Ovary (tissue), 9 donors: Measurements from ENCODE around the gene LSM14B. TPM values are rescaled to one million over a fixed set of nuclear protein-coding genes. Genes with fewer than 3 reads are reported as not detected.

Experiments
- DNase-seq, 5 donors: peaks; one replicate each; pipeline ENCODE4 v3.0.0-alpha.2; 2019 to 2020
- H3K27ac ChIP-seq, 2 donors: fragments of 200-600 bp; one replicate each; pipeline versions ENCODE4 v1.5.1 to v1.8.0; 2019 to 2022
- H3K27me3 ChIP-seq: fragments of 200-600 bp; one replicate; pipeline ENCODE4 v1.8.0; 2022
- H3K36me3 ChIP-seq: fragments of 200-600 bp; sonication (generic); one replicate; pipeline ENCODE4 v1.5.1; 2019
- H3K4me1 ChIP-seq: one replicate; pipeline ENCODE4 v1.8.1; 2013; ENCODE audit warnings: mild to moderate bottlenecking, moderate library complexity; ENCODE audit not compliant: insufficient read depth
- H3K4me3 ChIP-seq: fragments of 200-600 bp; sonication (generic); one replicate; pipeline ENCODE4 v1.5.1; 2017
- H3K9me3 ChIP-seq, 2 donors: fragments of 200-600 bp in 1 of 2; sonication (generic) in 1 of 2; one replicate each; pipeline versions ENCODE4 v1.5.1 to v1.8.1; 2013 to 2019; ENCODE audit warnings: mild to moderate bottlenecking in 1 of 2, moderate library complexity in 1 of 2
- EP300 ChIP-seq: sonication (generic); formaldehyde crosslinking; IDR thresholded peaks from one replicate; pipeline ENCODE4 v1.6.1; 2017; ENCODE audit warnings: antibody characterized with exemption
- POLR2A ChIP-seq: fragments of 450-650 bp; IDR thresholded peaks from one replicate; pipeline ENCODE4 v1.6.1; 2017; ENCODE audit warnings: antibody characterized with exemption, mild to moderate bottlenecking, moderate library complexity
- WGBS, 3 donors: extraction: QIAGEN DNeasy Blood & Tissue Kit in 1 of 3; methylation state at CpG; one replicate each; pipeline versions ENCODE4 v1.1.5 to v1.1.7; 2013 to 2017; 5-methylcytosine and 5-hydroxymethylcytosine counted together
- intact Hi-C, 4 donors: fragments of 100-400 bp; cut with DNase I; formaldehyde crosslinking; loops; one replicate each; pipeline versions ENCODE4 v1.11.0 to v1.15.1; 2022 to 2023
- polyA plus RNA-seq, 2 donors: library from polyadenylated mRNA; stranded (reverse); fragments of 200-250 nt in 1 of 2; fragments of 350-450 nt in 1 of 2; fragmentation: Illumina TruSeq in 1 of 2; extraction: RNeasy Lipid Tissue Mini Kit (QIAGEN cat#74804) in 1 of 2; gene quantifications; one replicate each; pipeline ENCODE4 v1.2.3, GENCODE V29; 2013 to 2014
- total RNA-seq, 7 donors: library from RNA; depleted of rRNA in 2 of 7; stranded (reverse); fragments of >200 nt in 2 of 7; fragmentation: NEBNext Ultra II Directional in 3 of 7; extraction: Animal tissue kit (Norgen Biotek cat#: 25700) in 3 of 7; gene quantifications; one replicate each; pipeline versions ENCODE4 v1.1.0 to v1.2.4, GENCODE V29; 2016 to 2023
- TF ChIP-seq, protein P1 (sequence below), 3 donors: fragments of 450-650 bp in 2 of 3; fragments of 200-600 bp in 1 of 3; IDR thresholded peaks; one replicate each; pipeline versions ENCODE4 v1.5.1 to v1.8.0; 2016 to 2022; ENCODE audit warnings: antibody characterized with exemption in 3 of 3, mild to moderate bottlenecking in 1 of 3
- donor health status: DM: no; HTN: no; CAD: no; lungs with moderate emphysema.
- donor health status: DM: no; HTN: no; CAD: no.
- donor health status: Bipolar disorder and iron deficiency.
- donor health status: DM: yes; HTN: yes; CAD: no.
- donor health status: DM: no; HTN: no; CAD: no.
- donor health status: DM: yes; HTN: yes; CAD: no.

Gene LSM14B
- total and polyA plus RNA-seq, 9 donors = 21.5 to 62.2 (median 55.5) TPM

DNA sequence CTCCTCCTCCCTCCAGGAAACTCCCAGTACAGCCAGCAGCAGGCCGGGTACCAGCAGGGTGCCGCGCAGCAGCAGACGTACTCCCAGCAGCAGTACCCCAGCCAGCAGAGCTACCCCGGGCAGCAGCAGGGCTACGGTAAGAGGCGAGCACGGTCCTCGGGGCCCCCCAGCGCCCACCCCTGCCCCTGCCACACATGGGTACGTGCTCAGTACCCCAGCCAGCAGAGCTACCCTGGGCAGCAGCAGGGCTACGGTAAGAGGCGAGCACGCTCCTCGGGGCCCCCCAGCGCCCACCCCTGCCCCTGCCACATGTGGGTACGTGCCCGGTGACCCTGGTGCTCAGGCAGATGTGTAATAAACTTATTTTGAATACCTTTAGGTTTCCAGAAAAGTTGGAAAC is 50.4 kb downstream of the LSM14B start:
- 93 to 96% (median 93%) methylated on average over 14 to 18 of the region's 18 CpGs for WGBS, 3 donors
- H3K27ac ChIP-seq = no peak overlapping the region
- TF ChIP-seq, protein P1, sequence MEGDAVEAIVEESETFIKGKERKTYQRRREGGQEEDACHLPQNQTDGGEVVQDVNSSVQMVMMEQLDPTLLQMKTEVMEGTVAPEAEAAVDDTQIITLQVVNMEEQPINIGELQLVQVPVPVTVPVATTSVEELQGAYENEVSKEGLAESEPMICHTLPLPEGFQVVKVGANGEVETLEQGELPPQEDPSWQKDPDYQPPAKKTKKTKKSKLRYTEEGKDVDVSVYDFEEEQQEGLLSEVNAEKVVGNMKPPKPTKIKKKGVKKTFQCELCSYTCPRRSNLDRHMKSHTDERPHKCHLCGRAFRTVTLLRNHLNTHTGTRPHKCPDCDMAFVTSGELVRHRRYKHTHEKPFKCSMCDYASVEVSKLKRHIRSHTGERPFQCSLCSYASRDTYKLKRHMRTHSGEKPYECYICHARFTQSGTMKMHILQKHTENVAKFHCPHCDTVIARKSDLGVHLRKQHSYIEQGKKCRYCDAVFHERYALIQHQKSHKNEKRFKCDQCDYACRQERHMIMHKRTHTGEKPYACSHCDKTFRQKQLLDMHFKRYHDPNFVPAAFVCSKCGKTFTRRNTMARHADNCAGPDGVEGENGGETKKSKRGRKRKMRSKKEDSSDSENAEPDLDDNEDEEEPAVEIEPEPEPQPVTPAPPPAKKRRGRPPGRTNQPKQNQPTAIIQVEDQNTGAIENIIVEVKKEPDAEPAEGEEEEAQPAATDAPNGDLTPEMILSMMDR (IDR thresholded peaks at IDR 0.05) = no peak
- TF ChIP-seq EP300 = no peak
- TF ChIP-seq POLR2A = no peak

DNA sequence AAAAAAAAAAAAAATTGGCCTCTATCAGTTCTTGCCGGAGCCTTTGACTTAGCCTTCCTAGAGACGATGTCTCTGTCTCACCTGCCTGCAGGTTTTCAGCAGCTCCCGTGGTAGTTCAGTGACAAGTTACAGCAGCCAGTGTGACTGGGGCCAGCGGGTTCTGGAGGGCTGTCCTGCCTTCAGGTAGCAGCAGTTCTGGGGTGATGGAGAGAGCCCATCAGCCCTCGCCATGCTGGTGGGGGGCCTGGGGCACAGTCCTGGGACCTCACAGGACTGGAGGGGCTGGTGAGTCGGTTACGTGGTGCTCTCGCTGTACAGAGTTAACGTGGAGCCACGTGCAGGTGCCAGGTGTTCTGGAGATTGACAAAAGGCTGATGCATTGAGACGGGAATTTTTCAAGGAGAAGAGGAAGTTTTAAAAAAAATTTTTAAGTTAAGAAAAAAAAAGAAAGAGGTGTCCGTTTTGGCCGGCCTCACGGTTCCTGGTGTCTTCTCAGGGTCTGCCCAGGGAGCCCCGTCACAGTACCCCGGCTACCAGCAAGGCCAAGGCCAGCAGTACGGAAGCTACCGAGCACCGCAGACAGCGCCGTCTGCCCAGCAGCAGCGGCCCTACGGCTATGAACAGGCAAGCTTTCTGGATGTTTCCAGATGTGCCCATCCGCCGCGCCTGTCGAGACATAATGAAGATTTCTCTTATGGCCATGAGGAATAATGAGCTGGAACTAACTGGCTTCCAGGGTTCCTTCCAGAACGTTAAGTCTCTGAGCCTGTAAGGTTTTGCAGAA is 51.9 kb downstream of the LSM14B start:
- Histone ChIP-seq H3K9me3 (no peaks in the 10 kb centered on the region), H3K27me3 (no peaks in the 10 kb centered on the region), H3K4me1 (no peaks in the 10 kb centered on the region), H3K36me3 (no peaks in the 10 kb centered on the region), H3K27ac (no peak overlapping the region), H3K4me3 (no peak overlapping the region)
- no peak for TF ChIP-seq EP300
- no peak for TF ChIP-seq POLR2A
- TF ChIP-seq, protein P1 (IDR thresholded peaks at IDR 0.05) = no peak
- 90 to 92% (median 91%) methylated on average over 28 of the region's 28 CpGs for WGBS, 3 donors
- DNase-seq = no peak
- intact Hi-C loops = no loop called here

More for the DNA sequence above, 50.4 kb downstream of the LSM14B start:
- Histone ChIP-seq H3K4me1 (no peaks in the 10 kb centered on the region), H3K27me3 (no peaks in the 10 kb centered on the region), H3K4me3 (no peak overlapping the region), H3K9me3 (no peaks in the 10 kb centered on the region), H3K36me3 (no peaks in the 10 kb centered on the region)
- no peak for DNase-seq
- intact Hi-C loops = no loop called here

DNA sequence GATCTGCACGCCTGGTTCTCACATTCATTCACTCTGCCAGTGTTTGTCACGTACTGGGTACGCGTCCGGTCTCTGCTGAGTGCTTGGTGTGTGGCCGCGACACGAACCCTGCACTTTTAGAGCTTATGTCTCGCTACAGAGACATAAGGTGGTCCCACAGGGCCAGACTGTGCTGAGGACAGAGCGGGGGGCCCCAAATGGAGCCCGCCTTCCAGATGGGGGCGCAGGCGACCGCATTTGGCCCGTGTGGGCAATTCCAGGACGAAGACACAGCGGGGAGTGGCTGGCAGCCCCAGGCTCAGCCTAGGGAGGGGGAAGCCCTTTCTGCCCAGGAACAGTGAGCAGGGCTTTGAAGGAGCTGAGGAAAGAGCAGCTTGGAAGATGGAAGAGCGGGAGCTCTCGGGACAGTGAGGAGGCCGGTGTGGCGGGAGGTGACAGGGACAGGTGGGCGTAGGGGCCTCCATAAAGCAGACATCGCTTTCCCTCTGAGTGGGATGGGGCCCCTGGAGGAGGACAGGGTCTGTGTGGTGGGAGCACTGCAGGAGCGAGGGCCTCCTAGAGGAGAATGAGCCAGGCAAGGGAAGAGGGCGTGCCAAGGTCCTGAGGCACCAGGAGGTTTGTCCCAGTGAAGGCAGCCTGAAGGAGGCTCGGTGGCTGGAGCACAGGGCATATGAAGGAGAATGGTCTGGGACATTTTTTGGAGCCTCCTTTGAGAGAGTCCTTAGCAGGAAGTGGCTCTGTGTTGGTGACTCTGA is 52.8 kb downstream of the LSM14B start:
- DNase-seq = no peak
- intact Hi-C loops = no loop called here
- Histone ChIP-seq H3K4me3 (no peak overlapping the region), H3K36me3 (no peaks in the 10 kb centered on the region), H3K4me1 (no peaks in the 10 kb centered on the region), H3K27ac (no peak overlapping the region), H3K9me3 (no peaks in the 10 kb centered on the region), H3K27me3 (no peaks in the 10 kb centered on the region)
- 94 to 95% (median 94%) methylated on average over 26 of the region's 26 CpGs for WGBS, 3 donors
- no peak for TF ChIP-seq EP300
- no peak for TF ChIP-seq POLR2A
- TF ChIP-seq, protein P1 (IDR thresholded peaks at IDR 0.05) = no peak

DNA sequence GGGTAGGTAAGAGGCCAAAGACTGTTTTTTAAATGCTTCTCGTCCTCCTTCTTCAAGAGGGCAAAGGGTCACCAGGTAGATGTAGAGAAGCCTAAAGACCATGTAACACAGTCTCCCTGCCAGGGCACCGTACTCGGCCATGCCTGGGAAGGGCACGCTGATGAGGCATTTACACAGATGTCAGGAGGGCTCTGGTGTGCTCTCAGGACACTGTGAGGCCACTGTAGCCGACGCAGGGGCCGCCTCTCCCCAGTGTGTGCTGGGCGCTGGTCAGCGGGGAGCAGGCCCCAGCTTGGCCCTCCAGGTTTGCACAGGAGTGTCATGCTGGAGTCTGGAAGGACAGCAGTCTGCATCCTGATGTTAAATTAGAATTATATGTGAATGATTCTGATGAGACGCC is 53.4 kb downstream of the LSM14B start:
- no peaks in the 10 kb centered on the region for H3K36me3 ChIP-seq
- DNase-seq = no peak
- H3K4me1 ChIP-seq = no peaks in the 10 kb centered on the region
- TF ChIP-seq, protein P1 (IDR thresholded peaks at IDR 0.05) = no peak
- TF ChIP-seq POLR2A (no peak), EP300 (no peak)
- no peaks in the 10 kb centered on the region for H3K9me3 ChIP-seq
- H3K27me3 ChIP-seq = no peaks in the 10 kb centered on the region
- no peak overlapping the region for H3K27ac ChIP-seq
- no peak overlapping the region for H3K4me3 ChIP-seq
- intact Hi-C loops = no loop called here
- WGBS, 3 donors = 91 to 94% (median 94%) methylated on average over 10 of the region's 10 CpGs
